Glutamatergic neuron (in vitro differentiated cells): ENCODE data around the gene AFAP1L2. TPM values are rescaled to one million over a fixed set of nuclear protein-coding genes. Genes with fewer than 3 reads are reported as not detected.
"Not testable (repeated sequence)": the region's sequence is repeated elsewhere in the genome, so short reads cannot be mapped to it uniquely, and the experiment has no call there.

ENCODE experiments used
- DNase-seq: peaks from one replicate; pipeline ENCODE4 v3.0.0; 2022
- H3K27ac Mint-ChIP-seq: one replicate; pipeline ENCODE4 v1.8.0; 2020; ENCODE audit warnings: mild to moderate bottlenecking, mixed read lengths, inconsistent platforms; ENCODE audit not compliant: unreplicated experiment
- H3K27me3 Mint-ChIP-seq: one replicate; pipeline ENCODE4 v1.8.0; 2020; ENCODE audit warnings: mild to moderate bottlenecking, moderate library complexity, mixed read lengths, inconsistent platforms; ENCODE audit not compliant: unreplicated experiment
- H3K36me3 Mint-ChIP-seq: one replicate; pipeline ENCODE4 v1.8.0; 2020; ENCODE audit warnings: mild to moderate bottlenecking, mixed read lengths, inconsistent platforms; ENCODE audit not compliant: unreplicated experiment
- H3K4me1 Mint-ChIP-seq: one replicate; pipeline ENCODE4 v1.8.0; 2020; ENCODE audit warnings: mild to moderate bottlenecking, low read depth, mixed read lengths, inconsistent platforms; ENCODE audit not compliant: unreplicated experiment
- H3K4me3 Mint-ChIP-seq: one replicate; pipeline ENCODE4 v1.8.0; 2020; ENCODE audit warnings: mild to moderate bottlenecking, mixed read lengths, inconsistent platforms; ENCODE audit not compliant: unreplicated experiment
- H3K9me3 Mint-ChIP-seq: one replicate; pipeline ENCODE4 v1.8.0; 2020; ENCODE audit warnings: mild to moderate bottlenecking, moderate library complexity, mixed read lengths, inconsistent platforms; ENCODE audit not compliant: unreplicated experiment
- CTCF ChIP-seq: fragments of 200-600 bp; sonication (generic); IDR thresholded peaks from one replicate; pipeline ENCODE4 v1.5.0; 2021; ENCODE audit not compliant: partially characterized antibody, unreplicated experiment
- total RNA-seq: library from RNA; stranded (reverse); fragmentation: NEBNext Ultra II Directional; extraction: Animal tissue kit (Norgen Biotek cat#: 25700); gene quantifications from one replicate; pipeline ENCODE4 v1.2.1, GENCODE V29; 2021; ENCODE audit not compliant: unreplicated experiment

Gene AFAP1L2
- total RNA-seq, 1 donor from 2014 or later, result 1.9 TPM

DNA sequence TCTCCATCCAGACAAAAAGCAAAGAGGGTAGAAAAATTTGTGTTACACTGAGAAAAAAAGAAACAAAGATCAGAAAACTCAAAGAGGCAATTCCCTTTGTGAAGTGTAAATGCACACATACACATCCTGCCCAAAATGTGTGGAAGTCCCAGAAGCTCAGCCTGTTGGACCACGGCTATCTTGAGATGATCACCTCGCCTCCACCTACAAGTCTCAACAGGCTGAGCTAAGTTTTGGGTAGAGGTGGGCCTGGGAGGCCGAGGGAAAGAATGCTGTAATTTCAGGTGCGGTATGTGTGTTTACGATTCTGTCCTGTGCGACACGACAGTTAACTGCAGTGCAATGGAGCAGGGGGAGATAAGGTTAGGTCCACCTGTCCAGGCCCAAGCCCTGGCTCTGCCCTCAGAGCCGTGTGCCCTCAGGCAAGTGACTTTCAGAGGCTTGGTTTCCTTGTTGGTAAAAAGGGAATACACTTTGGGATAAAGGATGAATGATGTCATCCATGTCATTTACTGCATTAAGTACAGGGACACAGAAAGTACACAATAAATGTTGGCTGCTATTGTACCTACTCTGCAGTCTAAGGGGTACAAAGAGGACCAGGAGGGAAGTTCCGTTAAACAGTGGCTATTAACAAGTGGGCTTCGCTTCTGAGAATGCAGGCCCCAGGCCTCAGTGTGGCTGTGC, 67.3 kb downstream of the AFAP1L2 start:
- no peak for DNase-seq
- Mint-ChIP-seq H3K27me3 (peaks cover 9% of the 10 kb centered on the region), H3K27ac (no peak overlapping the region), H3K4me3 (no peak overlapping the region), H3K4me1 (peaks cover 22% of the 10 kb centered on the region), H3K36me3 (no peaks in the 10 kb centered on the region), H3K9me3 (peaks cover 2% of the 10 kb centered on the region)
- TF ChIP-seq CTCF, result no peak

DNA sequence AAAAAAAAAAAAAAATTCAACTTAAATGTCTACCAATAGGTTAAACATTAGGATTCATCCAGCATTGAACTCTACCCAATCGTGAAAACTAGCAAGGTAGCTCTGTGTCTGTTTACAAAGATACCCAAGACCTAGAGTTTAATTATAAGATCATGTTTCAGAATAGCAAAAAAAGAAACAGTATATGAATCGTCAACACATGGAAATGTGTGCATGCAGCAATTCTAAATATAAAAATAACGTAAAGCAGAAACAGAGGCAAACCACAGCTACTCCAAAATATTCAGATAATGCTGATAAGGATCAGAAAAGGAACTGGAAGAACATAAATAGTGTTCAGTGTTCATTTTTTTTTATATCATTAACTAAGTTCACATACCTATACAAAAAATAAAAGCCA, 68.7 kb downstream of the AFAP1L2 start:
- peaks cover 10% of the 10 kb centered on the region for H3K27me3 Mint-ChIP-seq
- no peak overlapping the region for H3K27ac Mint-ChIP-seq
- no peak overlapping the region for H3K4me3 Mint-ChIP-seq
- no peaks in the 10 kb centered on the region for H3K36me3 Mint-ChIP-seq
- DNase-seq, result no peak
- peaks cover 22% of the 10 kb centered on the region for H3K4me1 Mint-ChIP-seq
- peaks cover 2% of the 10 kb centered on the region for H3K9me3 Mint-ChIP-seq
- no peak for TF ChIP-seq CTCF

- H3K4me1 Mint-ChIP-seq, result peaks cover 22% of the 10 kb centered on the region
- H3K4me3 Mint-ChIP-seq, result no peak overlapping the region
- DNase-seq, result no peak
- peaks cover 14% of the 10 kb centered on the region for H3K27me3 Mint-ChIP-seq
- H3K27ac Mint-ChIP-seq, result no peak overlapping the region
- no peaks in the 10 kb centered on the region for H3K36me3 Mint-ChIP-seq
- H3K9me3 Mint-ChIP-seq, result peaks cover 2% of the 10 kb centered on the region
- no peak for TF ChIP-seq CTCF
These were observed 70.0 kb downstream of the AFAP1L2 start for GRCh38 chr10:114334301-114334700.

DNA sequence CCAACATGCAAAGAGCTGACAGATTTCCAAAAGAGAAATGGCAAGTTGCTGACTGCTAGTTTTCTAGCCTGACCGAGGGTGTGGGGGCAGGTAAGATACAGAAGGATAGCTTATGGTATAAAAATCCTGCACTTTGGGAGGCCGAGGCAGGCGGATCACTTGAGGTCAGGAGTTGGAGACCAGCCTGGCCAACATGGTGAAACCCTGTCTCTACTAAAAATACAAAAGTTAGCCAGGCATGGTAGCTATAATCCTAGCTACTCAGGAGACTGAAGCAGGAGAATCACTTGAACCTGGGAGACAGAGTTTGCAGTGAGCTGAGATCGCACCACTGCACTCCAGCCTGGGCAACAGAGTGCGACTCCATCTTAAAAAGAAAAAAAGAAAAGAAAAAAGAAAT, 70.9 kb downstream of the AFAP1L2 start:
- H3K36me3 Mint-ChIP-seq, H3K9me3 Mint-ChIP-seq, H3K27ac Mint-ChIP-seq, DNase-seq, H3K4me3 Mint-ChIP-seq: not testable (repeated sequence)
- peaks cover 22% of the 10 kb centered on the region for H3K4me1 Mint-ChIP-seq
- H3K27me3 Mint-ChIP-seq, result peaks cover 13% of the 10 kb centered on the region

DNA sequence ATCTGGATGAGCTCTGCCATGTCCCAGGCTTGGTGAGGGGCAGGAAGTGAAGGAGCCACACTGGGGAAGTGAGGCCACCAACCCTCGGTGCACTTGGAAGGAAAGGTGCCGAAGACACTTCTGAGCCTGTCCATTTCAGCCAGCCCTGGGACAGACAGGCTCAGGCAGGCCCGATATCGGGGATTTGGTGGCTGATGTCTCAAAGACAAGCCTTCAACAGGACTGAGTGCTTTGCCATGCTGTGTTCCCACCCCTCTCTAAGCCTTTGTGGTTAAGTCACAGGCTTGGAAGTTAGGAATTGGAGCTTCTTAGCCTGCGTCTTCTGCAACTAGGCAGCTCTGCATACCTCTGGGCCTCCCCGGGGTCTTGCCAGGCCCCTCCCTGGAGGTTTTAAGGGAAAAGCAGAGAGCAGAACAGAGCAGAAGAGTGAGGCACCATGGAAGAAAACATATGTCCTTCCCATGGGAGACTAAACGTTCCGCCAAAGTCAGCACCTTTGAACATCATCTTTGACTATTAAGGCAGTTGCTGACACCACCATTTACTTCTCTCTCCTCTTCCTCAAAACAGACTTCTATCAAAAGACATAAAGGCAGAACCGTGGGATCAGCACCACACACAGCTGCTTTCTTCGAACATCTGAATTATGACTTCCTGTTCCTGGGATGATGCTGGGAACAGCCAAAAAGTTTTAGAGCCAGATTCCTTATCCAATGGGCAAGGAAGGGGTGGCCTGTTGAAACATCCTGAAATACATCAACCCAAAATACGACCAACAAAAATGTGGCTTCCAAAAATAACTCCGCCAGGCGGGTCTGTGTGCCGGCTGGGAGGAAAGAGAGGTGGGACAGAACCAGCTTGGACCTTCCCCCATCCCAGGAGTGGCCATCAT, 71.8 kb downstream of the AFAP1L2 start:
- H3K9me3 Mint-ChIP-seq, result peaks cover 2% of the 10 kb centered on the region
- H3K27ac Mint-ChIP-seq, result no peak overlapping the region
- H3K36me3 Mint-ChIP-seq, result no peaks in the 10 kb centered on the region
- no peak for TF ChIP-seq CTCF
- no peak for DNase-seq
- peaks cover 13% of the 10 kb centered on the region for H3K27me3 Mint-ChIP-seq
- peaks cover 17% of the 10 kb centered on the region for H3K4me1 Mint-ChIP-seq
- H3K4me3 Mint-ChIP-seq, result no peak overlapping the region
